ENCODE measurements around the gene B4GALT1.
A peak's percentile ranks its signal among the peaks of the same experiment; 100 is the strongest.

B4GALT1 gene

GRCh38 chr9:33177086-33177485 is 9.9 kb upstream of the B4GALT1 start:
- no peak for DNase-seq (ENCODE audit: low read depth)
- no peak overlapping the region for H3K4me3 ChIP-seq (ENCODE audit: control insufficient read depth, low read depth, low read length)
- no peak for TF ChIP-seq CTCF (conservative IDR thresholded peaks at IDR 0.05; ENCODE audit: control insufficient read depth, insufficient read depth, low read depth, low read length)

- no peak for DNase-seq (ENCODE audit: low read depth)
- H3K4me3 ChIP-seq (ENCODE audit: control insufficient read depth, low read depth, low read length): no peak overlapping the region
- TF ChIP-seq CTCF (conservative IDR thresholded peaks at IDR 0.05; ENCODE audit: control insufficient read depth, insufficient read depth, low read depth, low read length): no peak
These were observed 8.7 kb upstream of the B4GALT1 start for GRCh38 chr9:33175649-33176325.

- no peak for DNase-seq (ENCODE audit: low read depth)
- no peak for TF ChIP-seq CTCF (conservative IDR thresholded peaks at IDR 0.05; ENCODE audit: control insufficient read depth, insufficient read depth, low read depth, low read length)
- H3K4me3 ChIP-seq (ENCODE audit: control insufficient read depth, low read depth, low read length): no peak overlapping the region
These were observed 5.4 kb upstream of the B4GALT1 start for GRCh38 chr9:33172256-33173238.

GRCh38 chr9:33170464-33171415 is 3.6 kb upstream of the B4GALT1 start:
- DNase-seq (ENCODE audit: low read depth): peak; percentile 49
- no peak overlapping the region for H3K4me3 ChIP-seq (ENCODE audit: control insufficient read depth, low read depth, low read length)
- TF ChIP-seq CTCF (conservative IDR thresholded peaks at IDR 0.05; ENCODE audit: control insufficient read depth, insufficient read depth, low read depth, low read length): peak; percentile 44

GRCh38 chr9:33168941-33169544 is 1.9 kb upstream of the B4GALT1 start:
- no peak for DNase-seq (ENCODE audit: low read depth)
- H3K4me3 ChIP-seq (ENCODE audit: control insufficient read depth, low read depth, low read length): no peak overlapping the region
- no peak for TF ChIP-seq CTCF (conservative IDR thresholded peaks at IDR 0.05; ENCODE audit: control insufficient read depth, insufficient read depth, low read depth, low read length)
